Ishikawa (cell line): Measurements from ENCODE around the gene PTPRN2.

Experiments used
- CEBPB ChIP-seq: IDR thresholded peaks from 2 replicates; pipeline ENCODE4 v1.6.1; 2012
- CREB1 ChIP-seq: IDR thresholded peaks from 2 replicates; pipeline ENCODE4 v1.6.1; 2012; ENCODE audit warnings: low read depth
- EGR1 ChIP-seq: IDR thresholded peaks from 2 replicates; pipeline ENCODE4 v1.6.1; 2012
- EP300 ChIP-seq: IDR thresholded peaks from 2 replicates; pipeline ENCODE4 v1.6.1; 2012; ENCODE audit warnings: borderline replicate concordance
- FOXM1 ChIP-seq: IDR thresholded peaks from 2 replicates; pipeline ENCODE4 v1.6.1; 2012; ENCODE audit warnings: low read depth, borderline replicate concordance
- NFIC ChIP-seq: IDR thresholded peaks from 2 replicates; pipeline ENCODE4 v1.6.1; 2012
- RAD21 ChIP-seq: IDR thresholded peaks from 2 replicates; pipeline ENCODE4 v1.6.1; 2012; ENCODE audit warnings: low read depth
- REST ChIP-seq: IDR thresholded peaks from 2 replicates; pipeline ENCODE4 v1.6.1; 2012; ENCODE audit warnings: low read depth, mild to moderate bottlenecking
- TAF1 ChIP-seq: IDR thresholded peaks from 2 replicates; pipeline ENCODE4 v1.6.1; 2012; ENCODE audit warnings: low read depth, mild to moderate bottlenecking
- TCF12 ChIP-seq: IDR thresholded peaks from 2 replicates; pipeline ENCODE4 v1.6.1; 2012; ENCODE audit warnings: low read depth
- TEAD4 ChIP-seq: IDR thresholded peaks from 2 replicates; pipeline ENCODE4 v1.6.1; 2012
- USF1 ChIP-seq: IDR thresholded peaks from 2 replicates; pipeline ENCODE4 v1.6.1; 2012
- YY1 ChIP-seq: IDR thresholded peaks from 2 replicates; pipeline ENCODE4 v1.6.1; 2012; ENCODE audit warnings: low read depth
- ZBTB7A ChIP-seq: IDR thresholded peaks from 2 replicates; pipeline ENCODE4 v1.6.1; 2012; ENCODE audit warnings: low read depth
- TF ChIP-seq, protein P1 (sequence below): IDR thresholded peaks from 2 replicates; pipeline ENCODE4 v1.6.1; 2012

The PTPRN2 gene

GRCh38 chr7:157897681-157898080, 689.9 kb downstream of the PTPRN2 start:
- TF ChIP-seq REST = no peak
- TF ChIP-seq, protein P1, sequence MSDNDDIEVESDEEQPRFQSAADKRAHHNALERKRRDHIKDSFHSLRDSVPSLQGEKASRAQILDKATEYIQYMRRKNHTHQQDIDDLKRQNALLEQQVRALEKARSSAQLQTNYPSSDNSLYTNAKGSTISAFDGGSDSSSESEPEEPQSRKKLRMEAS = no peak
- TF ChIP-seq TCF12 = no peak
- TF ChIP-seq RAD21 = no peak
- no peak for TF ChIP-seq EP300
- TF ChIP-seq YY1 = no peak
- TF ChIP-seq FOXM1 = no peak
- no peak for TF ChIP-seq CEBPB
- TF ChIP-seq USF1 = no peak
- no peak for TF ChIP-seq NFIC
- TF ChIP-seq ZBTB7A = no peak
- no peak for TF ChIP-seq EGR1
- no peak for TF ChIP-seq TAF1
- no peak for TF ChIP-seq CREB1
- no peak for TF ChIP-seq TEAD4

DNA sequence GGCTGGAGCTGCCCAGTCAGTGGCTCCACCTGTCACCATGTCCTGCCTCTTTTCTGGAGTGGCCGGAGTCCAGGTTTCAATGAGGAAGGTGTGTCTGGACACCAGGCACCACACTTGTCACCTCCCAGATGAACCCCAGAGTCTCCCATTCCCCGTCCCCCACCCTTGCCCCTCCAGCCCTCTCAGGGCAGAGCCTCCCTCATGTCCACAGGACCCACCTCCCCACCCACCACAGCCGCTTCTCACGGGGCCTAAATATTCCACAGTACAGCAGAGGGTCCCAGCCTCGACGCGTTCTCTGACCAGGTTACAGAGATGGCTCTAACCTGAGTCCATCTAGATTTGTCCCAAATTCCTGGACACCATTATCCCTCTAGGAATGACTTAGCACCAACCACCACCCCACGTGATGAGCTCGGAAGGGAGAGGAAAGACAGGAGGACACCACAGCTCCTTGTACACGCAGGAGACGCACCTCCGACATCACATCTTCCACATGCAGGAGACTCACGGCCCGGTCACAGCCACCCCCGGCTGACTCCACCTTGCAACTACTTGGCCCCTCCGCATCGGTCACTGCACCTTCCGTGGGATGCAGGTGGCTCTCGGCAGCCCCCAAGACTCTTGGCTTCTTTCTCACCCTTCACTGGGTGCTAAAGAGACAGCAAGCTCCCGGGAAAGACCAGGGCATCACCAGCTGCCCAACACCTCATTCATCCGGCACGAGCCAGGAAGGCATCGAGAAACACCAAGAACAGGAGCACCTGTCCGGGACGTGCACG, 690.7 kb downstream of the PTPRN2 start:
- no peak for TF ChIP-seq TAF1

- TF ChIP-seq RAD21 (no peak), ZBTB7A (no peak), EGR1 (no peak), YY1 (no peak), USF1 (no peak), NFIC (no peak), CREB1 (no peak), EP300 (no peak), CEBPB (no peak), REST (no peak), TCF12 (no peak), TEAD4 (no peak), FOXM1 (no peak), TAF1 (no peak)
- TF ChIP-seq, protein P1 = no peak
Measured at GRCh38 chr7:157895520-157896375, 691.9 kb downstream of the PTPRN2 start.

DNA sequence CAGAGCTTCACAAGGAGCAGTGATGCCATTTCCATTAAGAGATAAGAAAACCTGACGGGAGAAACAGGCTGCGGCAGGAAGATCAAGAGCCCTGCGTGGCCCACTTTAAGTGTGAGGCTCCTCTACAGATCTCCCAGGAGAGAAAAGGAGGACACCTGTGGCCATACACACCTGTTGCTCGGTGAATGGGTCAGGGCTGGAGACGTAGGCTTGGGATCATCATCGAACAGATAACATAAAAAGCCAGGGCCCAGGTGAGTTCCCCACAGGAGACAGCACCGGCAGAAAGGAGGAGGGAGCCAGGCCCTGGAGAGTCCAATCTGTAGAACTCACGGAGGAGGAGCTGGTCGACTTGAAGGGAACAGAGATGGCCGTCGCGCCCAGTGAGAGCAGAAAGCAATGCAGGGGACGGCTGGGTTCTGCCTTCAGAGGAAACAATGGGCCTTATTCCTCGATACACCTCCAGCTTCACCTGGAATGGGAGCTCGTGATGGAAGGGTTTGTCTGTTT, 694.0 kb downstream of the PTPRN2 start:
- TF ChIP-seq ZBTB7A (no peak), REST (no peak), CEBPB (no peak), YY1 (no peak), USF1 (no peak), EGR1 (no peak), CREB1 (no peak), TEAD4 (no peak), TCF12 (no peak), NFIC (no peak), EP300 (no peak), TAF1 (no peak), RAD21 (no peak), FOXM1 (no peak)
- TF ChIP-seq, protein P1 = no peak
